ENCODE measurements around the gene RUNX1.

Gene RUNX1

GRCh38 chr21:34790834-34791233, 258.3 kb downstream of the RUNX1 start:
- H3K4me3 ChIP-seq (ENCODE audit: control insufficient read depth, low read depth, low read length): no peak overlapping the region
- TF ChIP-seq CTCF (IDR thresholded peaks at IDR 0.05; ENCODE audit: control insufficient read depth, insufficient read depth, low read depth, low read length, missing control alignments): no peak
- no peak for DNase-seq (ENCODE audit: low read depth)

GRCh38 chr21:34790341-34790740, 258.8 kb downstream of the RUNX1 start:
- DNase-seq (ENCODE audit: low read depth): no peak
- no peak for TF ChIP-seq CTCF (IDR thresholded peaks at IDR 0.05; ENCODE audit: control insufficient read depth, insufficient read depth, low read depth, low read length, missing control alignments)
- no peak overlapping the region for H3K4me3 ChIP-seq (ENCODE audit: control insufficient read depth, low read depth, low read length)

DNA sequence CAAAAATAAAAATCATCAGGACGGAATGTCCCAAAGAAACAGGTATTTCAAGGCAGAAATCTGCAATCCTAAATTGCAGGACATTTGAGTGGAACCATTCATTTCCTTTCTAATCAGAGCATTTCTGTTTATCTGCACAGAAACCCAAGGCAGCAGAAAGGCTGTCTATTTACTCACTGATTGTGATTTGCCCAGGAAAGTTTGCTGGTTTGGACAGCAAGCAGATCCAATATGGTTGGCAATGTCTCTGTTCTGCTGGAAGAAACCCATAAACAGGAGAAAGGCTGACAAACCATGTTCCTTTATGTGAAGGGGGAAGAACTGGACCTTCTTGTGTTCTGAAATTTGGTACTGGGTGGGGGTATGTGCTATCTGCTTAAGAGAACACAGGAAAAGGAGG, 260.2 kb downstream of the RUNX1 start:
- TF ChIP-seq CTCF (IDR thresholded peaks at IDR 0.05; ENCODE audit: control insufficient read depth, insufficient read depth, low read depth, low read length, missing control alignments): no peak

DNA sequence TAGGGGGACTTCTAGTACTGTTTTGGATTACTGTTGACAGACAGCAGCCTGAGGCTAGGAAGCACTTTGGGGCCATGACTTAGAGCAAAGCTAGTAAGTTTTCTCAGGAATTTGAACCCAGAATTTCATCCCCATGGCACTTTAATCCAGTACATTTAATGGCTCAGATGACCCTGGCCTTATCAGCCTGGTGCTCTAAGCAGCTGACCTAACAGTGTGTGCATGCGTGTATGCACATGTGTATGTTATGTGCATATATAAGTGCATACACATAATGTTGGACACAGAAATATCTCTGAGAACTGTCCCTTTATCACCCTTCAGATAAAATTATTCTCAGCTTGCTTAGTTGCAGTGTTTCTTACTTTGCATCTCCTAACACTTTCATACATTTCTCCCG, 265.3 kb downstream of the RUNX1 start:
- DNase-seq (ENCODE audit: low read depth): no peak
- H3K4me3 ChIP-seq (ENCODE audit: control insufficient read depth, low read depth, low read length): no peak overlapping the region
- TF ChIP-seq CTCF (IDR thresholded peaks at IDR 0.05; ENCODE audit: control insufficient read depth, insufficient read depth, low read depth, low read length, missing control alignments): no peak

More for the DNA sequence above, 260.2 kb downstream of the RUNX1 start:
- DNase-seq (ENCODE audit: low read depth): no peak
- H3K4me3 ChIP-seq (ENCODE audit: control insufficient read depth, low read depth, low read length): no peak overlapping the region

DNA sequence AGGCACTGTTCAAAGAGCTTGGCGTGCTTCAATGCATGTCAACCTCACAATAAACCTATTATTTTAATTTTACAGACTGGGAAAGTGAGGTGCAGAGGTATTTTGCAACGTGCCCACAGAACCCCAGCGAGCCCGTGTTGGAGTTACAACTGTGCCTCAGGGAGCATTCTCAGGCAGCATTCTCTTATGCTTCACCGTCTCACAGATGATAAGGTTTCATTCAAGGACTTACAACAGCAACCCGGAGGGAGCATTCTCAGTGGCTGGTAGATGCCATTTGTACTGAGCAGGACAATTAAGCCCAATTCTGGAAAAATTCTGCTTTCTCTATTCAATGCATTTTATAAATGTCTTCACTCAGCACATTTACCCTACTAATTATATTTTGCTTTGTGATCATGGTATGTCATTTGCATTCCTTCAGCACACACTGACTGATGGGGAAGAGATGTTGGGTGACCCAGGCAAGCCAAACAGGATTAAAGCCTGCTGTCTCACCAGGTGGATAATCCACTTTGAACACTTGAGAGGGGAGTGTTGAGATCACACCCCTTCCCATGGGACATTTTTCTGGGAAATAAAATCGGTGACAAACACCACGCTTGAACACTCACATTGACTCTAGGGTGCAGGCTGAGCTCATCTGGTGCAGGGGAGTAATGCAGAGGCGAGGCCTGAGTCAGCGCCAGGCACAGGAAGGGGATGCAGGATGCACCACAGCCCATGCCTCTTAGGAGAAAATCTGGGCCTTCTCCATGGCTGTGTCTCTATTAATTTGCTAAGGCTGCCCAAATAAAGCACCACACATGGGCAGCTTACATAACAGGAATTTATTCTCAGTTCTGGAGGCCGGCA, 266.4 kb downstream of the RUNX1 start:
- no peak for TF ChIP-seq CTCF (IDR thresholded peaks at IDR 0.05; ENCODE audit: control insufficient read depth, insufficient read depth, low read depth, low read length, missing control alignments)

GRCh38 chr21:34781526-34781925, 267.6 kb downstream of the RUNX1 start:
- no peak overlapping the region for H3K4me3 ChIP-seq (ENCODE audit: control insufficient read depth, low read depth, low read length)
- no peak for TF ChIP-seq CTCF (IDR thresholded peaks at IDR 0.05; ENCODE audit: control insufficient read depth, insufficient read depth, low read depth, low read length, missing control alignments)
- DNase-seq (ENCODE audit: low read depth): no peak

More for the DNA sequence above, 266.4 kb downstream of the RUNX1 start:
- no peak overlapping the region for H3K4me3 ChIP-seq (ENCODE audit: control insufficient read depth, low read depth, low read length)
- DNase-seq (ENCODE audit: low read depth): no peak

All from AG09309 (cell line).